Measurements from ENCODE around the gene TRPM2. TPM values are rescaled to one million over a fixed set of nuclear protein-coding genes. Genes with fewer than 3 reads are reported as not detected.

Gene TRPM2
- total RNA-seq, 2 donors from 2014 or later: 1.6 to 12.5 TPM

DNA sequence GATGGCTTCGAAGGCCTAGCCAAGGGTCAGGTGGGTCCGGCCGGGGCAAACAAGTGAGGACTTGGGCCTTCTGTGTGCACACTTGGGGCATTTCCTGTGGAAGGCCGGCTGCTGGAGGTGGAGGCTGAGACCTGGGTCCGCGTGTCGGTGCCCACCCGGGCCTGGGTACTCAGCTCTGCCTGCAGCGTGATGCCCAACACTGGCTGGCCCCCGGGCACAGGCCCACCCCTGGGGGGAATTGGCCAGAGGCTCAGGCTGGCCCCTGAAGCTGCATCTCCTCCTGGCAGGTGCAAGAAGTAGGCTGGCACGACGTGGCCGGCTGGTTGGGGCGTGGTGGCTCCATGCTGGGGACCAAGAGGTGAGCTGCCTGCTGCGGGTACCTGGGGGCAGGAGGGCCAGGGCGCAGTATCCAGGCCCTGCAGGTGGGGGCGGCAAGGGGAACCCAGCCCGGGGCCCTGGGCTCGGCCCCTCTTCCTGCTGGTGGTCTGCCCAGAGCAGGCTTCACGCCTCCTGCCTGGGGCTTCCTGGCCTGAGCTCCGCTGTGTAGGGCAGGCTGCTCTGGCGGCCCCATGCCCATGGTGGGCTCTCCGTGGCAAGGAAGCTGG, 31.5 kb upstream of the TRPM2 start:
- Mint-ChIP-seq H3K36me3 (ENCODE audit: low read depth) (peaks cover 14% of the 10 kb centered on the region), H3K4me1 (no peaks in the 10 kb centered on the region), H3K9me3 (no peaks in the 10 kb centered on the region), H3K27me3 (ENCODE audit: insufficient read depth) (no peaks in the 10 kb centered on the region), H3K27ac (no peak overlapping the region), H3K4me3 (no peak overlapping the region)
- Histone ChIP-seq H3K36me3 (ENCODE audit: control insufficient read depth, insufficient read depth, low read length) (peaks cover 23% of the 10 kb centered on the region), H3K27me3 (ENCODE audit: control insufficient read depth, insufficient read depth, low read length, poor library complexity, severe bottlenecking) (no peaks in the 10 kb centered on the region), H3K4me1 (ENCODE audit: control insufficient read depth, insufficient read depth, low read length) (no peaks in the 10 kb centered on the region), H3K27ac (ENCODE audit: low read depth, low read length) (no peak overlapping the region), H3K9me3 (ENCODE audit: control insufficient read depth, low read length) (no peaks in the 10 kb centered on the region), H3K9ac (ENCODE audit: extremely low read depth, low read length, poor library complexity, severe bottlenecking) (no peak overlapping the region), H3K4me3 (ENCODE audit: low read length) (no peak overlapping the region)
- TF ChIP-seq CTCF (conservative IDR thresholded peaks at IDR 0.05): peak; percentile 23
- DNase-seq: no peak
- WGBS, 2 experiments (ENCODE audit: insufficient coverage in 1 of 2, insufficient read length in 1 of 2): 94 to 95% methylated on average over 13 to 23 of the region's 23 CpGs

GRCh38 chr21:44322621-44323325, 30.6 kb upstream of the TRPM2 start:
- H3K4me1 ChIP-seq (ENCODE audit: control insufficient read depth, insufficient read depth, low read length): no peaks in the 10 kb centered on the region
- H3K27ac ChIP-seq (ENCODE audit: low read depth, low read length): no peak overlapping the region
- Mint-ChIP-seq H3K27me3 (ENCODE audit: insufficient read depth) (no peaks in the 10 kb centered on the region), H3K36me3 (ENCODE audit: low read depth) (peaks cover 14% of the 10 kb centered on the region), H3K4me3 (no peak overlapping the region), H3K9me3 (no peaks in the 10 kb centered on the region), H3K27ac (no peak overlapping the region), H3K4me1 (no peaks in the 10 kb centered on the region)
- peaks cover 20% of the 10 kb centered on the region for H3K36me3 ChIP-seq (ENCODE audit: control insufficient read depth, insufficient read depth, low read length)
- H3K9me3 ChIP-seq (ENCODE audit: control insufficient read depth, low read length): no peaks in the 10 kb centered on the region
- no peaks in the 10 kb centered on the region for H3K27me3 ChIP-seq (ENCODE audit: control insufficient read depth, insufficient read depth, low read length, poor library complexity, severe bottlenecking)
- no peak overlapping the region for H3K4me3 ChIP-seq (ENCODE audit: low read length)
- no peak overlapping the region for H3K9ac ChIP-seq (ENCODE audit: extremely low read depth, low read length, poor library complexity, severe bottlenecking)
- WGBS, 2 experiments (ENCODE audit: insufficient coverage in 1 of 2, insufficient read length in 1 of 2): 91 to 95% methylated on average over 19 to 38 of the region's 38 CpGs
- TF ChIP-seq CTCF (conservative IDR thresholded peaks at IDR 0.05): no peak
- no peak for DNase-seq

DNA sequence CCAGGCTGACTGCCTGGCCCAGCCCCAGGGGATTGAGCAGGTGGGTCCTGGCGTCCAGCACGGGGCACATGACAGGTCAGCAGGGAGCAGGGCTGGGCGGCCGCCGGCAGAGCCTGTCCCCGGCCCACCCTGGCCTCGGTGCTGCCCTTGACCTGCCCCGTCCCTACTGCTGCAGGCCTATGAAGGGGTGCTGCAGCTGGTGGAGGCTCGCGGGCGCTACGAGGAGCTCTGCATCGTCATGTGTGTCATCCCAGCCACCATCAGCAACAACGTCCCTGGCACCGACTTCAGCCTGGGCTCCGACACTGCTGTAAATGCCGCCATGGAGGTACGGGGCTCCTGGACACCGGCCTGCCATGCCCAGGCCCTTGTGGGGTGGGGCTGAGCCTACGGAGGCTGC, 29.8 kb upstream of the TRPM2 start:
- Mint-ChIP-seq H3K27me3 (ENCODE audit: insufficient read depth) (no peaks in the 10 kb centered on the region), H3K27ac (no peak overlapping the region), H3K4me3 (no peak overlapping the region)

More for the DNA sequence above, 29.8 kb upstream of the TRPM2 start:
- TF ChIP-seq CTCF (conservative IDR thresholded peaks at IDR 0.05): no peak
- DNase-seq: no peak
- Mint-ChIP-seq H3K4me1 (no peaks in the 10 kb centered on the region), H3K36me3 (ENCODE audit: low read depth) (peaks cover 14% of the 10 kb centered on the region), H3K9me3 (no peaks in the 10 kb centered on the region)
- Histone ChIP-seq H3K4me1 (ENCODE audit: control insufficient read depth, insufficient read depth, low read length) (no peaks in the 10 kb centered on the region), H3K27ac (ENCODE audit: low read depth, low read length) (no peak overlapping the region), H3K9ac (ENCODE audit: extremely low read depth, low read length, poor library complexity, severe bottlenecking) (no peak overlapping the region), H3K9me3 (ENCODE audit: control insufficient read depth, low read length) (no peaks in the 10 kb centered on the region), H3K27me3 (ENCODE audit: control insufficient read depth, insufficient read depth, low read length, poor library complexity, severe bottlenecking) (no peaks in the 10 kb centered on the region), H3K4me3 (ENCODE audit: low read length) (no peak overlapping the region), H3K36me3 (ENCODE audit: control insufficient read depth, insufficient read depth, low read length) (peaks cover 14% of the 10 kb centered on the region)
- 91 to 92% methylated on average over 16 to 20 of the region's 20 CpGs for WGBS, 2 experiments (ENCODE audit: insufficient coverage in 1 of 2, insufficient read length in 1 of 2)

Data from endodermal cell (in vitro differentiated cells).